Upper lobe of left lung (tissue), 6 donors: ENCODE data around the gene GPATCH1. TPM values are rescaled to one million over a fixed set of nuclear protein-coding genes. Genes with fewer than 3 reads are reported as not detected.
"Not testable (repeated sequence)": the region's sequence is repeated elsewhere in the genome, so short reads cannot be mapped to it uniquely, and the experiment has no call there.

ENCODE experiments used
- ATAC-seq, 2 donors: fragments of 200-7000 bp; cut with Tn5 transposase; one replicate each; pipeline ENCODE4 v1.9.1; 2022; ENCODE audit warnings: mild to moderate bottlenecking in 2 of 2, moderate library complexity in 2 of 2; ENCODE audit not compliant: low FRiP score in 2 of 2
- DNase-seq, 2 donors: peaks; one replicate each; pipeline ENCODE4 v3.0.0-alpha.2; 2019 to 2020
- H3K27ac ChIP-seq, 4 donors: fragments of 200-600 bp; sonication (generic); one replicate each; pipeline ENCODE4 v1.5.1; 2016 to 2019
- H3K27me3 ChIP-seq, 4 donors: fragments of 200-600 bp; sonication (generic); one replicate each; pipeline ENCODE4 v1.5.1; 2017 to 2019
- H3K36me3 ChIP-seq, 4 donors: fragments of 200-600 bp; sonication (generic); one replicate each; pipeline ENCODE4 v1.5.1; 2016 to 2019
- H3K4me1 ChIP-seq, 4 donors: fragments of 200-600 bp; sonication (generic); one replicate each; pipeline ENCODE4 v1.5.1; 2018 to 2019
- H3K4me3 ChIP-seq, 4 donors: fragments of 200-600 bp; sonication (generic); one replicate each; pipeline ENCODE4 v1.5.1; 2017 to 2019; ENCODE audit warnings: mild to moderate bottlenecking in 2 of 4, moderate library complexity in 1 of 4
- H3K9me3 ChIP-seq, 4 donors: fragments of 200-600 bp; sonication (generic); one replicate each; pipeline ENCODE4 v1.5.1; 2018 to 2019
- CTCF ChIP-seq, 6 experiments: fragments of 450-650 bp in 4 of 6; fragments of 200-600 bp in 2 of 6; sonication (generic) in 2 of 6; IDR thresholded peaks; one replicate each; pipeline ENCODE4 v1.5.1; 2016 to 2019; ENCODE audit warnings: antibody characterized with exemption in 6 of 6
- EP300 ChIP-seq, 4 donors: sonication (generic); formaldehyde crosslinking; IDR thresholded peaks; one replicate each; pipeline ENCODE4 v1.5.1; 2017; ENCODE audit warnings: antibody characterized with exemption in 4 of 4, control low read depth in 2 of 4
- POLR2A ChIP-seq, 4 donors: fragments of 450-650 bp; IDR thresholded peaks; one replicate each; pipeline ENCODE4 v1.5.1; 2016 to 2017; ENCODE audit warnings: antibody characterized with exemption in 4 of 4, mild to moderate bottlenecking in 2 of 4
- POLR2AphosphoS5 ChIP-seq, 2 donors: sonication (generic); formaldehyde crosslinking; IDR thresholded peaks; one replicate each; pipeline ENCODE4 v1.5.1; 2017; ENCODE audit warnings: antibody characterized with exemption in 2 of 2
- WGBS, 2 donors: methylation state at CpG; one replicate each; pipeline ENCODE4 v1.1.5; 2017 to 2018; 5-methylcytosine and 5-hydroxymethylcytosine counted together
- total RNA-seq, 6 donors: library from RNA; depleted of rRNA in 4 of 6; stranded (reverse); fragments of >200 nt in 4 of 6; gene quantifications; one replicate each; pipeline versions ENCODE4 v1.1.0 to v1.2.1, GENCODE V29; 2016 to 2021
- donor health status: DM: no; HTN: no; CAD: no; lungs with moderate emphysema.
- donor health status: DM: no; HTN: yes; CAD: no; lungs with severe emphysema.

GPATCH1 gene
- total RNA-seq, 6 donors from 2014 or later, result 4.7 to 11.5 (median 6.8) TPM

GRCh38 chr19:33039108-33039599 is 41.8 kb upstream of the GPATCH1 start:
- H3K36me3 ChIP-seq, result no peaks in the 10 kb centered on the region
- 81 to 92% methylated on average over 8 to 10 of the region's 10 CpGs for WGBS, 2 donors
- TF ChIP-seq EP300 (IDR thresholded peaks at IDR 0.05), result no peak
- no peak for TF ChIP-seq CTCF (IDR thresholded peaks at IDR 0.05)
- no peak for TF ChIP-seq POLR2A (IDR thresholded peaks at IDR 0.05)
- TF ChIP-seq POLR2AphosphoS5 (IDR thresholded peaks at IDR 0.05), result no peak
- no peak overlapping the region for H3K4me3 ChIP-seq
- H3K4me1 ChIP-seq, result no peaks in the 10 kb centered on the region
- ATAC-seq (no peak), DNase-seq (no peak)
- no peaks in the 10 kb centered on the region for H3K27me3 ChIP-seq
- no peaks in the 10 kb centered on the region for H3K9me3 ChIP-seq
- no peak overlapping the region for H3K27ac ChIP-seq

GRCh38 chr19:33039815-33040214 is 41.2 kb upstream of the GPATCH1 start:
- H3K27ac ChIP-seq, result no peak overlapping the region
- DNase-seq (no peak), ATAC-seq (no peak)
- H3K4me1 ChIP-seq, result no peaks in the 10 kb centered on the region
- H3K9me3 ChIP-seq, result no peaks in the 10 kb centered on the region
- TF ChIP-seq POLR2A (IDR thresholded peaks at IDR 0.05) (no peak), POLR2AphosphoS5 (IDR thresholded peaks at IDR 0.05) (no peak), EP300 (IDR thresholded peaks at IDR 0.05) (no peak), CTCF (IDR thresholded peaks at IDR 0.05) (no peak)
- 95 to 96% methylated on average over 1 of the region's 1 CpG for WGBS, 2 donors
- no peaks in the 10 kb centered on the region for H3K36me3 ChIP-seq
- H3K27me3 ChIP-seq, result no peaks in the 10 kb centered on the region
- H3K4me3 ChIP-seq, result no peak overlapping the region

- Histone ChIP-seq H3K9me3 (no peaks in the 10 kb centered on the region), H3K4me1 (no peaks in the 10 kb centered on the region), H3K4me3 (no peak overlapping the region), H3K27ac (no peak overlapping the region), H3K36me3 (no peaks in the 10 kb centered on the region), H3K27me3 (no peaks in the 10 kb centered on the region)
- 48 to 67% methylated on average over 8 to 9 of the region's 9 CpGs for WGBS, 2 donors
- DNase-seq (no peak), ATAC-seq (no peak)
- TF ChIP-seq CTCF (IDR thresholded peaks at IDR 0.05) (no peak), POLR2AphosphoS5 (IDR thresholded peaks at IDR 0.05) (no peak)
Measured at GRCh38 chr19:33040994-33041827, 39.8 kb upstream of the GPATCH1 start.

GRCh38 chr19:33041828-33042160 is 39.2 kb upstream of the GPATCH1 start:
- H3K4me3 ChIP-seq, H3K9me3 ChIP-seq, DNase-seq, ATAC-seq, H3K36me3 ChIP-seq, H3K27ac ChIP-seq, H3K4me1 ChIP-seq, H3K27me3 ChIP-seq: not testable (repeated sequence)
- WGBS, 2 donors, result 83 to 84% methylated on average over 3 of the region's 3 CpGs

- no peaks in the 10 kb centered on the region for H3K36me3 ChIP-seq
- ATAC-seq (peak; percentile 64 to 91), DNase-seq (peak in 1 of 2 donors; percentile 75)
- 66 to 73% methylated on average over 7 to 8 of the region's 8 CpGs for WGBS, 2 donors
- peaks cover 0 to 10% (median 2%) of the 10 kb centered on the region in 4 donors for H3K4me1 ChIP-seq
- no peaks in the 10 kb centered on the region for H3K27me3 ChIP-seq
- no peak for TF ChIP-seq EP300 (IDR thresholded peaks at IDR 0.05)
- peak in 1 of 2 donors; percentile 14 for TF ChIP-seq POLR2AphosphoS5 (IDR thresholded peaks at IDR 0.05)
- no peaks in the 10 kb centered on the region for H3K9me3 ChIP-seq
- H3K27ac ChIP-seq, result no peak overlapping the region
- H3K4me3 ChIP-seq, result no peak overlapping the region
Measured at GRCh38 chr19:33047422-33047821, 33.6 kb upstream of the GPATCH1 start.
